EH (cell line): ENCODE data around the gene FAM53B.
A peak's percentile ranks its signal among the peaks of the same experiment; 100 is the strongest.

Source experiments
- DNase-seq: peaks from one replicate; pipeline ENCODE4 v3.0.0-alpha.2; 2015; ENCODE audit warnings: low read depth

FAM53B gene

DNA sequence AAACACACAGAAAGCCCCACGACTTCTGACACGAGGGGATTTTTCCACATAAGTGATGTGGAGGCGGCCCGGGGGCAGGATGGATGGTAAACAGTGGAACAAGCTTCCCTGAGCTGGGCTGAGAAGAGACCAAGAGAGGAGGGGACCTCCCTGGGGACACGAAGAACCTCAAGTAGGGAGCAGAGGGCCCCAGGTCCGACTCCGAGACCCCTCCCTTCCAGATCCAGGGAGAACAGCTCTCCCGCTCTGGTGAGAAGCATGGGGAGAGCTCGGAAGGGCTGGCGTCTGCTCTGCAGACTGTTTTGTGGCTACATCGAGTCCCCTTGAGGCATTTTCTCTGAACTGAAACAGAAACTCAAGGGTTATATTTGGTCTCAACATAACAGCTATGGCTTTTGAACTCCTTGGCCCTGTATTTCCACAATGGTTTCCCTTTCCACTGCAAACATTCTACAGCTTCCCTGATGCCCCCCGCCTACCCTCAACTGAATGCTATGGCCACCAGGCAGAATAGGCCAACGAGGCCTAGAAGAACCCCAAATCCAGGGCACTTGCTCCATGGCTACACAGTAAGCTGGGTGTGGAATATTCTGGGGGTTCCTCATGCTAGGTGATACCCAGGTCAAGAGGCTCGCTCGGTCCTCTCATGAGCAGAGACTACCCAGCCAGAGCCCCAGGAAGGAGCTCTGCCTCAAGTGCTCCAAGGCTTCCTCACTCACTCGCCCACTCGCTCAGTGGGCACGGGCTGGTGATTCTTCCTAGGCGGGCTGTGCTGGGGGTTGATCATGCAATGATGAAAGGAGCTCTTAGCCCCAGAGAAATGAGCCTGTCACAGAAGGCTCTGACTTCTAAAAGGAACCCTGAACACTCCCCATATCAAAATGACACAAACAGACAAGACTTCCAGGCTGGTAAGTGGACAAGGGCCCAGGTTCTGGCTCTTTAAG lies 47.5 kb downstream of the FAM53B start:
- DNase-seq, result no peak

DNA sequence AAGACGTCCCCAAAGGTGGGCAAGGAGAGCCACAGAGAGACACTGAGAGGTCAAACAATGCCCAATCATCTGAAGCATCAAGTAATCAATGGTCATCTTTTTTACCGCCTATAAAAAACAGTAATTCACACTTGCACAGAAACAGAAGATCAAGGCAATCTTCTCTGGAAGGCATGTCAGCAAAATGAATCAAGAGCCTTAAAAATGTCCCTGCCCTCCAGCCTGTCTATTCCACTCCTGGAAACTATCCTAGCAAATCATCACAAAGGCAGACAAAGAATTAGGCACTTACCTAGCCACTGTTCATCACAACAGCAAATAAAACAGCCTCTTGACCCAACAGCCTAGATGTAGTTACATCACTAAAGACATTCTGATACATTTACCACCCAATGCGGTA lies 48.9 kb downstream of the FAM53B start:
- DNase-seq, result no peak

DNA sequence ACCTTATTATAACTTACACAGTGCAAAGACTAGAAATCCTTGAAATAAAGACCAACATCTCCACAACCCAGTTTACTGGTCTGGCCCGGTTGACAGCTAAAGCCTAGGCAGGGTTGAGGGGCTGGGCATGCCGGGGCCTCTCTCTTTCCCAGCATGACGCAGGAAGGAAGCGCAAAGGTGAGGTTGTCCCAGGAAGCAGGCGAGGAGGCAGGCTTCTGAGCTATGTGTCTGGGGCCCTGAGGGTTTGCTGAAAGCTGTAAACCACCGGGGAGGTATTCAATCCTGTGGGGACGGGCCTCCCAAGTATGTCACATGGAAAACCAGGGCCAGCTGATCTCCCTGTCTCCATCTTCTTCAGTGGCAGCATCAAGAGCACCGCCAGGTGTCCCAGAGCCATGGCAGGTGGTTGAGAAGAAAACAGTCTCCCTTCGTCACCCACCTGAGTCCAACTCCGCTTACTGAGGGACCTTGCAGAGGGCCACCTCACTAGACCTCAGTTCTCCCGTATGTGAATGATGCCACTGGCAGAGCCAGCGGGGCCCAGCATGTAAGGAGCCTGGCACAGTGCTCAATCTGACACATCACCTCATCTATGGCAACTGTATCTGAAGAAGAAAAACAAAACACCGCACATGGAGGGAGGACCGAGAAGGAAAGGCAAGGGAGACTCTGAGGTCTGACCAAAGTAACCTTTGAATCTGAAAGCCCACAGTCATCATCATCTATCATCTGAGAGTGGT lies 49.5 kb downstream of the FAM53B start:
- DNase-seq, result no peak

DNA sequence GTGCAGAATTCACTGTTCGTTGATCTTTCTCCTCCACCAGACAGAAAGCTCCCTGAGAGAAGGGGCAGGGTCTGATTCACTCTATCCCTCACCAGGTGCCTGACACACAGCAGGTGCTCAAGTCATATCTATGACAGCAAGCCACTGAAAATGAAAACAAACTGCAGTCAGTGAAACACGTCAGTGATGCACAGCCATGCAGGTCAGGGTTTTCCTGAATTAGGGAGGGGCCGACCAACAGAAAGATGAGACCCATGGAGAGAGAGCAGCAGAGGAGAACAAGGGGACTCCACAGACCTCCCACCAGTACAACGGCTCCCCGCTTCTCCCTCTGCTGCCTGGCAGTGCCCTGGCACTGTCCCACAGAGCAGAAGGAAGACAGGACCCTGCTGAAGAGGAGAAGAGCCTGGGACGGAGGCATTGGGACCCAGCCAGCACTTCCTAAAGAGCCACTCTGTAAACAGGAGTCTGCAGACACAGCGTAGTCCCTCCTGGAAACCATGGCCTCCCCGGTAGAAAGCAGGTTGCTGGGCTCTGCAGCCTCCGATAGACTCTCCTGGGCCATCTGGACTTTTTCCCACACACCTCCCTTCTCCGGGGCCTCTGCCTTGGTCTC lies 50.3 kb downstream of the FAM53B start:
- no peak for DNase-seq

DNA sequence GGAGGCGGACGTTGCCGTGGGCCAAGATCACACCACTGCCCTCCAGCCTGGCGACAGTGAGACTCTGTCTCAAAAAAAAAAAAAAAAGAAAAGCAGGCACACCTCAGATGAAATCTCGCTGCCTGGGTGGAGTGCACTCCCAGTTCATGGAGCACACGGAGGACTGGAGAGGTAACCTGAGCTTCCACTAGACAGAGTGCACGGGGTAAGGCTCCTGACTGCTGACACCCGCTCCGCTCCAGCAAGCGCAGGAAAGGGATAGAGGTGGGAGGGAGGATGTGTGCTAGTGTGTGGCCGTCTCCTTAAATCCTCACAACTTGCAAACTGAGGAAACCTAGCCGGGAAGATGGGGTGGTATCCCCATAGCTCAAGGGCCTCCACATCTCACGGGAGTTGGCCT lies 50.8 kb downstream of the FAM53B start:
- no peak for DNase-seq

DNA sequence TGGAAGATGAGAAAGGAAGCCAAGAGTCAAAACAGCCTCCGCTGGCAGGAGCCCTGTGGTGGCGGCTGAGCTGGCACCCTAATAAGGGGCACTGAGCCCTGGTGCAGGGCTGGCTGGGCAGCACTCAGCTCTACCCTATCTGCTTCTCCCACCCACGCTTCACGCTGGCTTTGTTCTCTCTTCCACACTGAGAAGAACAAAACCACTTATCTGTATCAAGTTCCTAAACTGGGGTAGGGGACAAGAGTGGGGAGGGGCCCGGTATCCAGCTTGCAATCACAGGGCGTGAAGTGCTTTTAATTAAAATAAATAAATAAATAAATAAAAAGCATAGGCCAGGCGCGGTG lies 52.1 kb downstream of the FAM53B start:
- no peak for DNase-seq

DNA sequence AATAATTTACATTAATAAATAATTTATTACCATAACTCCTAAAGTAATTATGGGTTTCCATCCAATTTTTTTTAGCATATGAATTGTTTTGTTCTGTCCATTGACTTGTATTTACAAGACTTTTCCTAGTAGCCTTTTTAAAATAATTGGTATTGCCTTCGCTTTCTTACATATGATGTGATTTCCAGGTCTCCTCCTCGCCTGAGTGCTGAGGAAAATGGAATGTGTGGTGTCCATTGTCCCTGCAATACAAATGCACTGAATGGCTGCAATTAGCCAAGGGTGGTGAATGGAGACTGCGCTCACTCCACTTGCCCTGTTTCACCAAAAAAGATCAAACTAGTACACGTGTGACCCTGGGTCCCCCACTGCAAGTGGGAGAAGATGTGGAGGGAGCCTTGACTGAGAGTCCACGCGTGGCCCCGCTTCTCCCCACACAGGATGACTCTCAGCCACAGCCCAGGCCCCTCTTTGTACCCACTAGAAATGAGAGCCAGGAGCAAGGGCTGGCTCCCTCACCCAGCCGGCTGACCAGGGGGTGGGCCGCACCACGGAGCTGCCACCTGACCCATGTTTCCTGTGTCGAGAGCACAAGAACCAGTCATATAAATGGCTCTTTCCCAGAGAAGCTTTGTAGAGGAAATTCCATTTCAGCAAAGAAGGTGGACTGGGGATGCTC lies 52.6 kb downstream of the FAM53B start:
- DNase-seq, result no peak

DNA sequence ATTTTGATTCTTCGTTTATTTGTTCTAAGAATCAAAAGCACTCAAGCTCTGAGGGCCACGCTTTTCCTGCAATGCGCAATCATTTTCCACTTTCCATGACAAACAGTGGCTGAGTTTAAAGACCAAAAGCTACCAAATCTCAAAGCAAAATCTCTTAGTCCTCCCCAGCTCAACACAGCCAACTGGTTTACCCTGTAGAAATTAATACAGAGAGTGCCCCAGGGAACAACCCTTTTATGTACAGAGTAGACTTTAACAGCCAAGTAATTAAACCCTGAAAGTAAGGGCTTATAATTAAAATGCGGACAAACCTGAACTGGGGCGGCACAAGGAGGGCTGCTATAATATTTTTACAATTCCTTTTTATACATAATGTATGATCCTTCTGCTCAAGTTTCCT lies 53.2 kb downstream of the FAM53B start:
- no peak for DNase-seq

DNA sequence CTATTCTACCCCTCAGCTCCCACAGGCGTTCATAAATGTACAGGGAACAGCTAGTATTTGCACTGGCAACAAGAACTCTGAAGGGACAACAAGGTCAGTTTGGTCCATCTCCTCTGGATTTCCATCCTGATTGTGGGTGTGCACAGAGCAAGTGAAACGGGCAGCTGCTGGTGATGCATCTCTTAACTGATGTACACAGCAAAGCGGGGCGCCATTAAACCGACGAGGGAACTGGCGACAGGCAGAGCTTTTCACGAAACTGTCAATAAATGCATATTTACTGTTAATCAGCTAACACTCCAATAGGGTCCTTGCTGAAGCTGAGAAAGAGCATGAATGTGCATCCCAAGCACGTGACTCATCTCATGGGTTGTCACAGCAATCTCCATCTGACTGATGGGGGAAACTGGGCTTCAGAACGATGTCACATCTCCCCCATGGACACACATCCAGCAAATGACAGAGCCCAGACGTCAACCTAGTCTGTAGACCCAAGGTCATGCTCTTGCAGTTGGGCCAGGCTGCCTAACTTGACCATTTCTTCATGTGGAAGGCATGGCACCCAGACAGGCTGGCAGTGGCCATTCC lies 54.2 kb downstream of the FAM53B start:
- DNase-seq, result no peak

DNA sequence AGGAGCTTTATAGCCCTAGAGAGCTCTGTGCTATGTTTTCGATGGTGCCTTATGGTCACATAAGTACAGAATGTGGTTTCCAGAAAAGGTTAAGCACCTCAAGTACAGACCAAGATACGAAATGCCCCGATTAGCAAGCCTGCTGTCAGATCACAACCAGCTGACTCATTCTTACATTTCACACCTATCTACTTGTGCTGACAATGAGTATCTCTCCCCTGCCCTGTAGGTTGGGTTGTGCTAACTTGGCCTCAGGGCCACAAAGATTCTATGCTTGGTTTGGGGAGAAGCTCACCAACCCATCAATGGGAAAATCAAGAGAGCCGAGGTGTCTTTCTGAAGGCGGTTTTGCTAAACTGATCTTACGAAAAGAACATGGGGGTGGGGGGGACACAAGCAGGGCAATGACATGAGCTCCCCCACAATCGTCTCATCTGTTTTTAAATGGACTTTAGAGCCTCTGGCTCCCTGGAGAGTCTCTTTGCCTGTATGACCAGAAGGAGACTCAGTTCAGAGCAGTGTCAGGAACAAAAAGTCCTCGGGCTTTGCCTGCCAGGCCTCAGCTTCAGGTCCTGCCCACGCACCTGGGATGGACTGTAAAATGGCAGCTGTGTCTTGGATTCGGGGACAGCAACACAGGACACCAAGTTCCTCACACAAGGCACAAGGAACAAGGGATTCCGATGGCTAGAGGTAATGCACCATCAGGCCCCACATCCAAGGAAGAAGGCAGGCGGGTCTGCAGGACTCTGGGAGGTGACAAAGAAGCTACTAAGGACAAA lies 55.1 kb downstream of the FAM53B start:
- no peak for DNase-seq

DNA sequence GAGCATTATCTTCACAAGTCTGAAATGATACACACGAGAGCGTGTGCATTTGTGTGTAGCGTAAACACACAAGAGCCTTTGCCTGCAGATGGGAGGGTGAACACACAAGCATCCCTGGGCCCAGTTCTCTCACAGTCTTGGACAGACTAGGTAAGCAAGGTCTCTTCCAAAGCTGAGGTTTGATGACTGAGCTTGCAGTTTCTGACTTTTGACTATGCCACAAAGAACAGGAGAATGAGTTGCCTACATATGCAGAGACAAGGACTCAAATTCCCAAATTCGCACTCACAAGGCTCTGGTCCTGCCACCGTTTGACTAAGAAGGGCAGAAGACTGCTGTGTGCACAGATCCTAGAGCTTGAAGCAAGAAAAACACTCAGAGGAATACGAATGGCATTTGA lies 55.8 kb downstream of the FAM53B start:
- DNase-seq, result no peak

DNA sequence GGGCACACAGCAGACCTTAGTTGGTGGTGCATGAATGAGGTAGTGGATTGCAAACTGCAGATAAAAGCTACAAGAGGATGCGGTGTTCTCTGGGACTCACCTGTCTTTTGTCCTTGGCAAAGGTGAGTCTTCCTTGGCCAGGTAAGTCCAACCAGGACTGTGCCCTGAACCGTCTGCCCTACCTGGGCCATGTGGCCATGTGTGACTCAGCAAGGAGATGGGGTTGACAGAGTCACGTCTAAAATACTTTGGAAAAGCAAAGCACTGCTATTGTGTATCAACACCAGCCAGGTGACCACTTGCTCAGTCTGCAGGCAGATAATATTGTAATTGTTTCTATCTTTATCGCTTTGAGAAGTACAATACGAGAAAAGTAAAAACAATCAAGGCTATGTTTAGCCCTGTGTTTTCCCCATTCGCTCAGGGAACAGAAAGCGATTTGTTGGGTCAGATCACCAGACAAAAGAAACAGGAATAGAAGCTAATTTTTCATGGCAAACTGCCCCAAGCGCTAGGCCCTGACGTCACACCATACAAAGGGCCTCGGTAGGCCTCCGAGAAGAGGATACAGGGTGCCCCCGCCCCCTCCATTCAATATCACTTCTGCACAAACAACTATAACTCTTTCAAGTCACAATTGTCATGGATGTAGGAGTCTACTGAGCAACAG lies 57.3 kb downstream of the FAM53B start:
- DNase-seq, result no peak

DNA sequence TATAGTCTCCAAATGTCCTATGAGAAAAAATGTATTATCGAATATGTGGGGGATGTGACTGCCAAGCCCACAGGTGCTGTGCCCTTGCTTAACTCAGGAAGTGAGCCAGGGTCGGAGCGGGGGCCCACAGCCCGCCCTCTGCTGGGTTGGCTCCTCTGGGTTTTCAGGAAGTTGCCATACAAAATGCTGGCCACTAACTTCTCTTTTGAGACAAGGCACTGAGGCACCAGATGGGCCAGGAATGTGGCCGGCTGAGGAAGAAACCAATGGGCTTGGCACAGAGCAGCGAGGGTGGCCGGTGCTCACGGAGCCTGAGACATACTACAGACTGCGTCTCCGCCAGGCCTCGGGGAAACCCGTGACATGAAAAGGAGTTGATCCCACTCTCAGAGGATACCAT lies 58.9 kb downstream of the FAM53B start:
- no peak for DNase-seq

DNA sequence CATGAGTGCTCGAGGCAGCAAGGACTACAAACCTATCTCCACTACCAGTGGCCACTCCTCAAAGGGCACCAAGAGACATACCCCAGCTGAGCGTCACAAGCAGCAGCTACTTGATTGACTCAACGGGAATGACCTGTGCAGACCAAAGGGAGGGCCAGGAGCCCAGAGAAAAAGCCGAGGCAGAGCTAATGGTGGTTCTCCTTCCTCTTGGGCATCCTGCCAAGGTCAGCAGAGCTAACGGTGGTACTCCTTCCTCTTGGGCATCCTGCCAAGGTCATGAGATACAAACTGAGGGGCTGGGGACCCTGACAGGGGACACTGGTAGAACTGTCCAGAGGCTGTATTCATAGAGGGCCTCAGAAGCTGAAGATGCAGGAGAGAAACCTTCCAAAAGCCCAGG lies 60.4 kb downstream of the FAM53B start:
- no peak for DNase-seq

DNA sequence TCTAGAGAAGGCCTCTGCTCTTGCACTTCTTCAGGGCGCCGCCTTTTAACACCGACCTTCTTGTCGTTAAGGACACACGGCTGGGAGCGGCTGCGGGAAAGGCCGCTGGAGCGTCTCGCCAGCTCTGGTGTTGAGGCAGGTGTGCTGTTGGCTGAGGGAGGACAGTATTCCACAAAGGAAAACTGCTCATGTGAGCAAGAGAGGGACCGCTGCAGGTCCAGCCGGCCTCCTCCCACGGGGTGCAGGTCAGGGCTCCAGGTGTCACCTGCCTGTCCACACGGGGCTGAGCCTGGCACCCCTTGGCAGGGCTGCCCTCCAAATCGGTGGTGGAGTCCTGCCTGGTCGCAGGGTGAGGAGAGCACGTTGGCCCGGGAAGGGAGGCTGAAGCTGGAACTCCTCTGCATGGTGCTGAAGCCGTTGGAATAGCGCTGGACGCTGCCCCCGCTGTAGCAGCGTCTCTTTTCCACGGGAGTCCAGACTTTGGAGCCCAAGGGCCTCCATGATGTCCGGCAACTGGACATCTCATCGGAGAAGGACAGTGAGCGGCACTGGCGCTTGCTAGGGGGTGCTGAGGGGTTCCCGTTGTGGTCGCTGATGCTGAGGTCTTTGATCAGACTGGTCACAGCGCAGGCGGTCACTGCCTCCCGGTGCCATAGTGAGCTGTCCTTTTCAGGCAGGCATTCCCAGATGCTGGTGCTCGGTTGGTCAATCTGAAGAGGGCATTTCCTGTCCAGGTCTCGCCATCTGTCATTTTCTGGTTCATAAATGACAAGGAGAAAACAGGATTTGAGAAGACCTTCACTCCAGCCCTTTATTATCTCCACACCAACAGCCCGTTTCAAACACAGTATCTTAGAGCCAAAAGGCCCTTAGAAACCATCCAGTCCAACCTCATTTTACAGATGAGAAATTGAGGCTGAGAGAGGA lies 62.3 kb downstream of the FAM53B start:
- no peak for DNase-seq

DNA sequence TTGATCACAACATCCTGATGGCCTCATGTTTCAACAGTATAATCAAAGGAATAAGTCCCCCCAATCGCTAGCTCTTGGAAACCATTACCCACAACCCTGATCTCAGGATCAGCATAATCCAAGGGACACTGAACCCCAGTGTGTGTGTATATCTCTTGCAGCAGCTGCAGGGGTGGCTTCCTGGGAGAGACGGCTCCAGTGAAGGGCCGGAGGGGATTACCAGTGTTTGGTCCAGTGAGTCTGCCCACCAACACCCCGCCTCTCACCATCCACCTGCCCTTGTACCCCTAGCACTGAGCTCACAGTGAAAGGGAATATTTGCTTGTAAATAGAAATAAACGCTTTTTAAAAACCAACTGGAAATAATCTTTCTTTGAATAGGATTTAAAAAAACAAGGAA lies 63.1 kb downstream of the FAM53B start:
- DNase-seq, result no peak

DNA sequence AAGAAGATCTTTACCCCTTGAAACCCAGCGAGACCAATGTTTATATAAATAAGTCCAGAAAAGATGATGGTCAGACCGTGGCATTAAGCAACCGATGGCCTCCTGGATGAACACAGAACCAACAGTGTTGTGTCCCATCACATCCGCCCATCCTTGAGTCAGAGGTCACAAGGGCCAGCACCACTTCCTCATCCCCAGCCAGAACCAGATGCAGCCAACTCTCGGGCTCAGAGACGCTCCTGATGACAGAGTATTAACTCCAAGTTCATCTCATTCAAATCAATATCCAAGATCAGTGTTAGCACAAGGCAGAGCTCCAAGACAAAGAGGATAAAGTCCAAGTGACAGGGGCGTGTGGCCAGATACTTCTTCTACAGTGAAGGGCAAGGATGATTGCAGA lies 63.5 kb downstream of the FAM53B start:
- DNase-seq, result peak; percentile 13

DNA sequence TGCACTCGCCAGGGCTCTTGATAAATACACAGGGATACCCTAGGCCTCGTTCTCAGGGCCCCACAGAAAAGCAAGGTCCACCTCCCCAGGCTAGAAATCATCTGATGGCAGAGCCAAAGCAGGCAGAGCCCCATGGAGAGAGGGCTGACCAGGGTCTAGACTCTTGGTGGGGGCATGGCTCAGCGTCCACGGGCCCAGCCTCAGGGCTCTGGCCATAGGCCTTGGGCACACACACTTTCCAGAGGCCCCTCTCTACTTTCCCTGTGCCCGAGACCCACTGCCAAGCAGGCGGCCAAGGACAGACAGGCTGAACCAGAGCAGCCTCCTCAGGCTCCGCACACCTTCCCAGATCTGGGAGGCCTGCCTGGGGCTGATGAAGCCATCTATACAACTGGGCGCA lies 64.8 kb downstream of the FAM53B start:
- no peak for DNase-seq

DNA sequence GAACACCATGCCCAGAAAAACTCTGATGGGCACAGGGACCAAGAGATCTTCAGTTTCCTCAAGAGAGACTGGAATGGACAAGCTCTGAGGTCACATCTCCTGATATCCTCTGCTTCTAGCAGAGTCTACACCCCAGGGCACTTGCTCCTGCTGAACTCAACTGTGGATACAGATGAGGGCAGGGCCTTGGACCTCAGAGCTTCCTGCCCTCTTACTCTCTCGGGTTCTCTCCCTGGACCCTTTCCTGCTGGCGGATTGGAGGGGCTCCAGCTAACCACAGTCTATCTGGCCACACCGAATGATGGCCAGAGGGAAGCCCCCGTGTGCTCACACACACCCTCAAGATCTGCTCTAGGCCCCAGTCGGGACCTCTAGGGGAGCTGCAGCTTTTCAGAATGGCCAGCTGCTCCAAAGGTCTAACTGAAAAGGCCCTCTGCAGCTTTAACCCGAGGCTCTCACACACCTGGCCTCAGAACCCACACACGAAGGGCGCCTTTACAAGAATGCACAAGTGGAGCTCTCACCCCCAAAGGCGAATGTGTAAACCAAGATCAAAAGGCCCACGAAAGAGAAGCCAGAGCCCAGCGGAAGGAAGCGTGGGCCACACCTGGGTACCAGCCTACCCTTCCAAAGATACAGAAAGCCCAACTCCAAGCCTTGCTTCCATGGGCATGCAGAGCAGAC lies 65.5 kb downstream of the FAM53B start:
- no peak for DNase-seq
